Measurements from ENCODE around the gene GPR146. TPM values are rescaled to one million over a fixed set of nuclear protein-coding genes. Genes with fewer than 3 reads are reported as not detected.

Gene GPR146
- total RNA-seq, 3 donors from 2014 or later: 24.1 to 56.8 (median 43.6) TPM

GRCh38 chr7:1018334-1018695 is 26.0 kb upstream of the GPR146 start:
- H3K36me3 ChIP-seq: no peaks in the 10 kb centered on the region
- intact Hi-C loops (cut with DNase I; ENCODE audit: low total_unique reads): no loop called here

DNA sequence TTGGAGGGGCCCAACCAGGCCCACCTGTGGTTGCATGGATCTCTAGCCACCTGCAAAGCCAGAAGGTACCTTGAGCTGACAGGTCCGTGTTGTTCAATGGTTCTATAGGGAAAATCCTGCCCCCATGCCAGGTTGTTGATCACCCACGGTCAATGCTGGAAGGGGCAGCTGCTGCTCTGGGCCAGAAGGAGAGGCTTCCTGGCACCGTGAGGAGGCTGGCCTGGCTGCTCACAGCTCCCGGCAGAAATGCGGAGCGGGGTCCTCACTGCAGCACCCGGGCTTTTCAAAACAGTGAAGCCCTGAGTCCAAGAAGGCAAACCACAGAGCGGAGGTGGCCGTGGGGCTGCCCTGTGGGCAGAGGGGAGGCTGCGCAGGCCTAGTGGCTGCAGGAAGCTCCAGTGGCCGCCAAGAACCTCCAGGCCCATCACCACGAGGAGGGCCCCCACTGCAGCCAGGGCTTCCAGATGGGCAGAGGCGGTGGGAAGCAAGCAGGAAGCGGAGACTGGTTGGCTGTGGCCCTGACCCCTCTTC is 25.0 kb upstream of the GPR146 start:
- Histone ChIP-seq H3K4me1 (no peaks in the 10 kb centered on the region), H3K4me3 (no peak overlapping the region), H3K27ac (no peak overlapping the region), H3K9me3 (no peaks in the 10 kb centered on the region), H3K36me3 (no peaks in the 10 kb centered on the region), H3K27me3 (no peaks in the 10 kb centered on the region)
- TF ChIP-seq POLR2AphosphoS5 (IDR thresholded peaks at IDR 0.05): no peak
- TF ChIP-seq CTCF (IDR thresholded peaks at IDR 0.05): no peak
- no peak for TF ChIP-seq POLR2A (IDR thresholded peaks at IDR 0.05)
- DNase-seq (ENCODE audit: low spot score in 2 of 2): no peak
- intact Hi-C loops (cut with DNase I; ENCODE audit: low total_unique reads): no loop called here

More at GRCh38 chr7:1018334-1018695, 26.0 kb upstream of the GPR146 start:
- H3K27me3 ChIP-seq: no peaks in the 10 kb centered on the region
- no peak for DNase-seq (ENCODE audit: low spot score in 2 of 2)
- no peaks in the 10 kb centered on the region for H3K4me1 ChIP-seq
- no peak for TF ChIP-seq POLR2A (IDR thresholded peaks at IDR 0.05)
- TF ChIP-seq POLR2AphosphoS5 (IDR thresholded peaks at IDR 0.05): no peak
- TF ChIP-seq CTCF (IDR thresholded peaks at IDR 0.05): no peak
- H3K27ac ChIP-seq: no peak overlapping the region
- no peaks in the 10 kb centered on the region for H3K9me3 ChIP-seq
- no peak overlapping the region for H3K4me3 ChIP-seq

DNA sequence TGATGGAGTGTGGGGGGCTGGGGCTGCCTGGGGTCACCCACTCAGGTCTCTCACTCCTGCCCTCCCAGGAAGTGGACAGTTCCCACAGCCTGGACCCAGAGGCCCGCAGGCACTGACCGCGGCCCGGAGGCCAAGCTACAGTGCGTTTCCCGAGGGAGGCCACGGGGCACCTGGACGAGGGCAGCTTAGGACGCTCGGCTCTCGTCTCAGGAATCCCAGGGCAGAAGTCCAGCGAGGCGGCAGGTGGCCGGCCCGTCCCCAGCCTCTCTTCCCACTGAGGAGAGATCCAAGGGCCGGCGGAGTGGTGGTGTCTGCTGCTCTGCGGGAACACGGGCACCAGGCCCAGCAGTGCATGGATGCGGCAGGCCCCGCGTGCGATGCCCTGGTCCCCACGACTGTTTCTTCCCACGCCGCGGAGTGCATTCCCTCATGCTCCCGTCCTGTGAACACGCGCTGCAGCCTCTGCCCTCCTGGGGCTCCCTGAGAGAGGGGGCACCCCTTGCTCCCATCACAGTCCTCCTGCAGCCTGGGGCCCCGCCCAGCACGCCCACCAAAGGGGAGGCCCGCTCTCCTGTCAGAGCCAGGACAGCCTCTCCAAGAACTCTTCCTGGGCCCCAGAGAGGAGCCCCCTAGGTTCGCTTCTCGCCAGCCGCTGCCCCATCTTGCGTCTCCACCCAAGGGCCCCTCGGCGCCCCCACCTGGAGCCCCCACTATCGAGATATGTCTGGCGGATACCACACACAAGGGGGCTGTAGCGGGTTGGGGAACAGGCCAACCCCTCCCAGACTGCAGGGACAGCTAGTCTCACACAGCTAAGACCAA is 24.3 kb upstream of the GPR146 start:
- Histone ChIP-seq H3K27me3 (no peaks in the 10 kb centered on the region), H3K36me3 (no peaks in the 10 kb centered on the region), H3K4me3 (no peak overlapping the region), H3K9me3 (no peaks in the 10 kb centered on the region), H3K27ac (no peak overlapping the region), H3K4me1 (no peaks in the 10 kb centered on the region)
- intact Hi-C loops (cut with DNase I; ENCODE audit: low total_unique reads): no loop called here
- no peak for DNase-seq (ENCODE audit: low spot score in 2 of 2)
- TF ChIP-seq POLR2A (IDR thresholded peaks at IDR 0.05) (no peak), CTCF (IDR thresholded peaks at IDR 0.05) (no peak), POLR2AphosphoS5 (IDR thresholded peaks at IDR 0.05) (no peak)

GRCh38 chr7:1020849-1021251 is 23.5 kb upstream of the GPR146 start:
- Histone ChIP-seq H3K4me1 (no peaks in the 10 kb centered on the region), H3K27ac (no peak overlapping the region), H3K4me3 (no peak overlapping the region), H3K9me3 (no peaks in the 10 kb centered on the region), H3K27me3 (no peaks in the 10 kb centered on the region), H3K36me3 (no peaks in the 10 kb centered on the region)
- no peak for DNase-seq (ENCODE audit: low spot score in 2 of 2)
- no peak for TF ChIP-seq POLR2A (IDR thresholded peaks at IDR 0.05)
- no peak for TF ChIP-seq CTCF (IDR thresholded peaks at IDR 0.05)
- no peak for TF ChIP-seq POLR2AphosphoS5 (IDR thresholded peaks at IDR 0.05)
- intact Hi-C loops (cut with DNase I; ENCODE audit: low total_unique reads): no loop called here

GRCh38 chr7:1021366-1021765 is 23.0 kb upstream of the GPR146 start:
- H3K36me3 ChIP-seq: no peaks in the 10 kb centered on the region
- no peaks in the 10 kb centered on the region for H3K27me3 ChIP-seq
- no peaks in the 10 kb centered on the region for H3K4me1 ChIP-seq
- intact Hi-C loops (cut with DNase I; ENCODE audit: low total_unique reads): no loop called here
- H3K9me3 ChIP-seq: no peaks in the 10 kb centered on the region
- TF ChIP-seq POLR2AphosphoS5 (IDR thresholded peaks at IDR 0.05) (no peak), CTCF (IDR thresholded peaks at IDR 0.05) (no peak), POLR2A (IDR thresholded peaks at IDR 0.05) (no peak)
- no peak overlapping the region for H3K27ac ChIP-seq
- no peak overlapping the region for H3K4me3 ChIP-seq
- no peak for DNase-seq (ENCODE audit: low spot score in 2 of 2)
